ENCODE results near the gene FHOD3.

The FHOD3 gene

DNA sequence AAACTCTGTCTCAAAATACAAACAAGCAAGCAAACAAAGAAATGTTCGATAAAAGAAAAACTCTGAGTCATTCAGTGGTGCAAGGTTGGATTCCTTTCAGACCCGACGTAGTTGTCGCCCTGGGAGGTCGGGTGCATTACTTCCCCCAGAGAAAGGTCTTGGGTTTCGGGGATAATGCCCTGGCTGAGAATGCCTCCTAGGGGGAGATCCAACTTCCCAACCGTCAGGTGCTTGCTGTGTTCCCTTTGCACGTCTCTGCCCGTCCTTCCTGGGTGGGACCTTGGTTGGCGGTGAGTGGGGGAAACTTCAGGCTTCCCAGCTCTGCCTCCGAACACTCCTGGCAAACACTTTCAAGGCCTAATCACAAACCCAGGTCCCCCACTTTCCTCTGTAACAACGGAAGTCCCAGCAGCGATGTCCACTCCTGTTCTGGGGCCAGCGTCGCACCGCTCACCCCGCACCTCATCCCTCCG lies 530.7 kb downstream of the FHOD3 start:
- Histone ChIP-seq H3K27ac (ENCODE audit: low read depth, low read length) (peak overlapping the region; percentile 70), H3K36me3 (ENCODE audit: insufficient read depth, low read length) (peaks cover 10% of the 10 kb centered on the region)
- under 1% methylated on average over 18 of the region's 18 CpGs for WGBS

GRCh38 chr18:36828630-36829361 lies 531.3 kb downstream of the FHOD3 start, which contains the start of the genes KIAA1328 and TPGS2:
Gene KIAA1328 (plus strand): TSS chr18:36829127. CDS start chr18:36829139, 12 bp downstream.
Gene TPGS2 (minus strand): TSS chr18:36829002. CDS start chr18:36828767, 235 bp downstream.
- peaks cover 6% of the 10 kb centered on the region; the same call in 1 of the 2 replicates for H3K36me3 ChIP-seq (ENCODE audit: insufficient read depth, low read length)
- H3K4me3 ChIP-seq (ENCODE audit: low read length): peak within 1 kb of the TSS; percentile 81
- under 1% methylated on average over 83 of the region's 83 CpGs for WGBS
- H3K4me1 ChIP-seq (ENCODE audit: insufficient read depth, low read length): peaks cover 8% of the 10 kb centered on the region
- no peaks in the 10 kb centered on the region for H3K9me3 ChIP-seq (ENCODE audit: insufficient read depth, low read depth, low read length)
- peak within 1 kb of the TSS; percentile 70 for H3K27ac ChIP-seq (ENCODE audit: low read depth, low read length)
- H3K9ac ChIP-seq (ENCODE audit: low read depth, low read length): peak within 1 kb of the TSS; percentile 83
- no peaks in the 10 kb centered on the region for H3K27me3 ChIP-seq (ENCODE audit: insufficient read depth, low read length)

More for the DNA sequence above, 530.7 kb downstream of the FHOD3 start:
- Histone ChIP-seq H3K4me1 (ENCODE audit: insufficient read depth, low read length) (peaks cover 8% of the 10 kb centered on the region), H3K9ac (ENCODE audit: low read depth, low read length) (peak overlapping the region; percentile 83), H3K27me3 (ENCODE audit: insufficient read depth, low read length) (no peaks in the 10 kb centered on the region), H3K4me3 (ENCODE audit: low read length) (peak overlapping the region; percentile 81), H3K9me3 (ENCODE audit: insufficient read depth, low read depth, low read length) (no peaks in the 10 kb centered on the region)

Data from HUES64 (cell line).